HG03457 (cell line): ENCODE measurements around the gene MYH11.
"Not testable (repeated sequence)": the region's sequence is repeated elsewhere in the genome, so short reads cannot be mapped to it uniquely, and the experiment has no call there.

ENCODE experiments used
- ATAC-seq: cut with Tn5 transposase; IDR thresholded peaks from one replicate; pipeline ENCODE4 v1.9.1; 2021; ENCODE audit warnings: moderate number of reproducible peaks; ENCODE audit not compliant: unreplicated experiment

The MYH11 gene

GRCh38 chr16:15725641-15726240 is 131.1 kb downstream of the MYH11 start:
- no peak for ATAC-seq

- ATAC-seq = no peak
Measured at GRCh38 chr16:15723808-15724207, 133.0 kb downstream of the MYH11 start.

DNA sequence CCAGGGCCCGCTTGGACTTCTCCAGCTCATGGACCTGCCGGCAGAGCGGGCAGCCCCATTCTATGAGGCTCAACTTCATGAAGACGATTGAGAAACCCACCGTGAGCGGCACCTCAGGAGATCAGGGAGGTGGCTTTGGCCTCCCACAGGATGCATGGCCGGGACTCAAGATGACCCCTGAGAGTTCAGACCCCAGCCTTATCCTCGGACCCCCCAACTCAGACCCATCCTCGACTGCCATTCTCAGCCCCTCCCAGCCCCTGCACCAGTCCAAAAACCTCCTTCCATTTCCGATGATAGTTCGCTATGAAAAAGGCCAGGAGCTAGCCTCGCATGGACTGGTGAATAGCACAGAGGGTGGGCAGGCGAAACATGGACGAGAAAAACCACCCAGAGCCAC is 135.8 kb downstream of the MYH11 start:
- no peak for ATAC-seq

DNA sequence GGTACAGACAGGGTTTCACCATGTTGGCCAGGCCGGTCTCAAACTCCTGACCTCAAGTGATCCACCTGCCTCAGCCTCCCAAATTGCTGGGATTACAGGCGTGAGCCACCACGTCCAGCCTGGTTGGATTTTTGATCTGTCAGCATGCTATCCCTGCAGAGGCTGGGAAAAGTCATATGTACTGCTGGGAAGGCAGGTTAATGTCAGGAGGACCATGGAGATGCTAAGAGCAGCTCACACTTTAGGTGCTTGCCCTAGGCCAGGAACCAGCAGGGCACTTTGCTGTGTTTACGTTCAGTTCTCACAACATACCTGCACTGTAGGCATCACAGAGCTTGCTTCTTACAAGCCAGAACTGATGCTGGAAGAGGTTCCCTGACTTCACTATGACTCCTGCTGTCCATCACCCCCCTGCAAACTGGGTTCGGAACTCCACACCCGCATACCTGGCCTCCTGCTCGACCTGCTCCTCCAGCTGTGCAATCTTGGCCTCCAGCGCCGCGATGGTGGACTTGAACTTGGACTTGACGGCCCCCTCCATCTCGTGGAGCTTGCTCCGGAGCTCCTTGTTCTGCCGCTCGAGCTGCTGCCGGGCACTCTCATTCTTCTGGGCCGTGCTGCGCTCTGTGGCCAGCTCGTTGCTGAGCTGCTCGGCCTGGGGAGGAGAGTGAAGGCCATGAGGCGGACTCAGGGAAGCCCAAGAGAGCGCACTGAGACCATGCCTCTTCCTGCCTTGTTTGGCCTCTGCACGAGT is 140.0 kb downstream of the MYH11 start:
- no peak for ATAC-seq

GRCh38 chr16:15715221-15715620 is 141.6 kb downstream of the MYH11 start:
- ATAC-seq = no peak

DNA sequence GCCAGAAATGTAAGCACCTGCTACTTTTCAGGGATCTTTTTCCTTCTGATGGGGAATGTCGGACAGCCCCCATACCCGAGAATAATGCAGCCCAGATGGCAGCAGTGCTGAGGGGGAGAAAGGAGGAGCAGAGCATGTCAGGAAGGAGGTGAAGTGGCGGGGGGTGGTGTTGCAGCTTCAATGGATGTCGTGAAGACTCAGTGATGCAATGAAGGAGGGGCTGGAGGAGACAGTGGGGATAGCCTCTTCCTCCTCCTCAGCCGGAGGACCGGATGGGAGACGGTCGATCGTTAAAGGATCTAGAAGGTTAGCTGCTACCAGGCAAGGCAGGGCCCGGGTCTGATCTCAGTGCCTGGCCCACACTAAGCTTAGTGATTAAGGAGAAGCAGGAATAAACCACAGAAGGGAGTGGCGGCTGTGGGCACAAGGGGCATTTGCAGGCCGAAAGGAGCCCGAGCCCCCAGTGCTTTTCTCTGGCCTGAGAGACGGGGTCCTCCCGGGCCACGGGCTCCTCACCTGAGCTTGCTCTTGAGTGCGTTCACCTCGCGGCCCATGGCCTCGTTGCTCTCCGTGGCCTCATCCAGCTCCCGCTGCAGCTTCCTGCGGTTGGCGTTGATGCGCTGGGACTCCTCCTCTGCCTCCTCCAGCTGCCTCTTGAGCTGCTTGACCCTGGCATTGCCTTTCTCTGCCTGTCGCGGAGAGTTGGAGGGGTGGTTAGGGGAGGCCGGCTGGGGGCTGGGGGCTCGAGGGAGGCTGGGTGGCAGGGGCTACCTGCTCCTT is 142.2 kb downstream of the MYH11 start:
- ATAC-seq = no peak

- no peak for ATAC-seq
Measured at GRCh38 chr16:15708997-15709396, 147.8 kb downstream of the MYH11 start.

GRCh38 chr16:15708096-15708495 is 148.7 kb downstream of the MYH11 start:
- no peak for ATAC-seq

- ATAC-seq = no peak
Measured at GRCh38 chr16:15707332-15707731, 149.5 kb downstream of the MYH11 start.

GRCh38 chr16:15705064-15705565 is 151.7 kb downstream of the MYH11 start:
- ATAC-seq = no peak

DNA sequence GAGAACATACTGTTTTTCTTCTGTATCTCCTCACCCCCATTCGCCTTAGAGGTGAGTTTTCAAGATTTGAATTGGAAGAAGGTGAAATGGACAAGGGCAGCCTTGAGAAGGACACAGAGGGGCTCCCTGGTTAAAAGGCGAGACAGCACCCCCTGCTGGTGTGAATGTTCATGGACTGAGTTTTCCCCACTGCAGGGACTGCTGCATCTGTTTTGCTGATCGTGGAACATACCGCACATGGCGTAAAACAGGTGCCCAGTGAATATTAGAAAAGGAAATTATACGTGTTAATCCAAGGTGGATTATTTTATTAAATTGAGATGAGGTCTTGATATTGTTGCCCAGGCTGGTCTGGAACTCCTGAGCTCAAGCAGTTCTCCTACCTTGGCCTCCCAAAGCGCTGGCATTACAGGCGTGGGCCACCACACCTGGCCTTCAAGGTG is 152.3 kb downstream of the MYH11 start:
- no peak for ATAC-seq

DNA sequence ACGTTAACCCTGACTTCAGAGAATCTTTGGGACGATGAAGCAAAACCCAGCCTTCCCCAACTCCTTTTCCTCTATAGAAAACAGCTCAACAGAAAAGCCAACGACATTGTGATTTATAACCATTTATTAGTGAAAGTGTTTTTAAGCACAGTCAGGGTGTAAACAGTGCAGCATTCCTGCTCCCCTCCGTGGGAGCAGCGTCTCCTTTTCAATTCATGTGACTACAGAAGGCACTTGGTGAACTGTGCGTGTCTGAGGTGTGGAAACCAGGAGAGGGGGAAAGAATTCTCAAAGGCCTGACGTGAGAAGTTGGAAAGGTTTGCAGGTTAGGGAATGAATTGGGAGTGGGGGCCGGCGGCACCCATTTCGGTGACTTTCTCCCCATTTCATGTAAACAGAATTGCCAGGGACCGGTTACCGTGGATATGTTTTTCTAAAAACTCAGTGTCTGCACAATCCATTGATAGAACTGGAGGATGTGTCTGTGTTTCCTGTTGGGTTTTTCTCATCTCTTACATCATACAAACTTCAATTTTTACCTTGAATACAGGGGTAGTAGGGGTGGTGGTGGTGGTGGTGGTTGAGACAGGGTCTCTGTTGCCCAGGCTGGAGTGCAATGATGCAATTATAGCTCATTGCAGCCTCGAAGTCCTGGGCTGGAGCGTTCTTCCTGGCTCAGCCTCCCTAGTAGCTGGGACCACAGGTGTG is 153.6 kb downstream of the MYH11 start:
- no peak for ATAC-seq

GRCh38 chr16:15701975-15702970 is 154.6 kb downstream of the MYH11 start:
- no peak for ATAC-seq

DNA sequence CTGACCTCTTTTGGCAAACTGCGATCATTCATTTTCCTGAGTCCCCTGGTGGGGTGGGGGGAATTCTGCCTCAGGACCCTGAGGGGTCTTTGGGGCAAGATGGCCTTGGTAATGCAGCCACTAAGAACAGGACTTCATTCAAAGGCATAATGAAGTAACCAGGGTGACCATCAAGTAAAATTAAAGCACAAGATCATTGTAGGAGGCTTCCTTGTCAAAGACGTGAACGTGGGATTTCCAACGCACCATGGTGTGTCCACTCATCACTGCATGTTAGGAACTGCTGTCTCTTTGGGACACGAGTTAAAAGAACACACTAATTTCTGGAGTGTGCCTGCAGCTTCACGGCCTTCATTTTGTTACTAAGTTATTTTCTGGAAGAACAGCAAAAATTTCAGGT is 155.5 kb downstream of the MYH11 start:
- ATAC-seq = no peak

DNA sequence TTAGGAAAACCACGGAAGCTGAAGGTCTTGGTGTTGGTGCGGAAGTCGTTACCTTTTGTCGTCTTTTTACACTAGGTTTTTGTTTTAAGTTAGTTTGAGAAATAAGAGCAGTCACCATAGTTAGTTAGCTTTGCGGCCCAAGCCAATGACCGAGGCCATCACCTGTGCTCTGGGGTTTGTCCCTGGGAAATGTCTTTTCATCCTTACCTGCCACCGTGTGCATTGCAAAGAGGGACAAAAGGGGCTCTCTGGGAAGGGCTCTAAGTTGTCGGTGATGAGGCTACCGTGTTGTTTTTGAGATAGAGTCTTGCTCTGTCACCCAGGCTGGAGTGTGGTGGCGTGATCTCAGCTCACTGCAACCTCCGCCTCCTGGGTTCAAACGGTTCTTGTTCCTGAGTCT is 157.0 kb downstream of the MYH11 start:
- no peak for ATAC-seq

DNA sequence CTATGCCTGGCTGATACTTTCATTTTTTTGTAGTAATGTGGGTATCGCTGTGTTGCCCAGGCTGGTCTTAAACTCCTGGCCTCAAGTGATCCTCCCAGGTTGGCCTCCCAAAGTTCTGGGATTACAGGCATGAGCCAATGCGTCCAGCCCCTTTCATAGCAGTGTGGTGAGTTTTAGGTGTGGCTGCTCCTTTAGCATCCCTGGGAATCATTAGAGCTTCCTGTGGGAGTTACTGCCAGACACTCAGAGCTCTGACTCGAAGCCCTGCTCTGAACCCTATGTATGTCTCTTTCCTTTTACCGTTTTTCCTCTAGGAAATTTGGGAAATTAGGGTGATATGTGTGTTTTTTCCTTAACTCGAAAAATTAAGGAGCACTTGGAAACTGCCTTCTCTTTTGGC is 162.3 kb downstream of the MYH11 start:
- no peak for ATAC-seq

GRCh38 chr16:15692508-15692907 is 164.3 kb downstream of the MYH11 start:
- not testable (repeated sequence) for ATAC-seq

DNA sequence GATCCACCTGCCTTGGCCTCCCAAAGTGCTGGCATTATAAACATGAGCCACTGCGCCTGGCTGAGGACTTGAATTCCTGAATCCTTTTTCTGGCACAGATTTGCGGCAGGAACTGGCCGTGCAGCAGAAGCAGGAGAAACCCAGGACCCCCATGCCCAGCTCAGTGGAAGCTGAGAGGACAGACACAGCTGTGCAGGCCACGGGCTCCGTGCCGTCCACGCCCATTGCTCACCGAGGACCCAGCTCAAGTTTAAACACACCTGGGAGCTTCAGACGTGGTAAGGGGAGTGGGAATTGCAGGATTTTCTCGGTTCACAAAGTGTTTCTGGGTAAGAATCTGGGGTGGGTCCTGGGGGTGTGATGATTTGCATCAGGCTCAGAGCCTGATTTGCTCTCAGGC is 165.8 kb downstream of the MYH11 start:
- ATAC-seq = no peak

- no peak for ATAC-seq
Measured at GRCh38 chr16:15690296-15690695, 166.5 kb downstream of the MYH11 start.

DNA sequence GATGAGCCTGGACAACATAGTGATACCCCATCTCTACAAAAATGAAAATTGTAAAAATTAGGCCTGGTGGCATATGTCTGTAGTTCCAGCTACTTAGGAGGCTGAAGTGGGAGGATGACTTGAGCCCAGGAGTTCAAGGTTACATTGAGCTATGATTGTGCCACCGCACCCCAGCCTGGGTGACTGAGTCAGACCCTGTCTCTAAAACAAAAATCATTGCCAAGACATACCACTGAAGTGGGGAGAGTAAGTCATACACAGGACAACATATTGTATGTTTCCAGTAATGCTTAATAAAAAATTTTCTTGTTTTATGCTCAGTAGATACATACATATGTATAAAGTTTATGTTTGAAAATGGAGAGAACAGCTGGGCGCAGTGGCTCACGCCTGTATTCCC is 167.5 kb downstream of the MYH11 start:
- ATAC-seq = no peak
